SK-N-SH treated with all-trans-retinoic acid at 6 μM for 48 hours (cell line): ENCODE data around the gene KIF13A.
"Not testable (repeated sequence)": the region's sequence is repeated elsewhere in the genome, so short reads cannot be mapped to it uniquely, and the experiment has no call there.

Experiments
- ATAC-seq: fragments of 200-7000 bp; cut with Tn5 transposase; 3 replicates; pipeline ENCODE4 v1.9.1; 2020; ENCODE audit warnings: mild to moderate bottlenecking, moderate library complexity
- ARNTL ChIP-seq: fragments of 450-650 bp; formaldehyde crosslinking; IDR thresholded peaks from 2 replicates; pipeline ENCODE4 v1.5.0; 2020; ENCODE audit warnings: low read depth, mild to moderate bottlenecking, moderate library complexity, borderline replicate concordance
- BACH2 ChIP-seq: fragments of 250-450 bp; sonication (Bioruptor Pico); IDR thresholded peaks from 2 replicates; pipeline ENCODE4 v1.9.0; 2021; ENCODE audit warnings: mild to moderate bottlenecking, borderline replicate concordance
- CSDC2 ChIP-seq: fragments of 250-450 bp; sonication (Bioruptor Pico); IDR thresholded peaks from 2 replicates; pipeline ENCODE4 v1.5.0; 2020; ENCODE audit warnings: mild to moderate bottlenecking, moderate library complexity
- ESRRG ChIP-seq: fragments of 250-450 bp; sonication (Bioruptor Pico); IDR thresholded peaks from 2 replicates; pipeline ENCODE4 v1.6.1; 2021; ENCODE audit warnings: mild to moderate bottlenecking
- ISL1 ChIP-seq: fragments of 250-450 bp; sonication (Bioruptor Pico); IDR thresholded peaks from 2 replicates; pipeline ENCODE4 v2.1.2; 2022; ENCODE audit warnings: mild to moderate bottlenecking, moderate library complexity
- OSR1 ChIP-seq: fragments of 250-450 bp; sonication (Bioruptor Pico); IDR thresholded peaks from 2 replicates; pipeline ENCODE4 v1.8.0; 2022; ENCODE audit warnings: moderate library complexity, mild to moderate bottlenecking, inconsistent platforms
- PPARA ChIP-seq: fragments of 250-450 bp; sonication (Bioruptor Pico); IDR thresholded peaks from 2 replicates; pipeline ENCODE4 v1.5.0; 2020; ENCODE audit warnings: mild to moderate bottlenecking, borderline replicate concordance
- RARB ChIP-seq: fragments of 250-450 bp; sonication (Bioruptor Pico); IDR thresholded peaks from 2 replicates; pipeline ENCODE4 v1.8.0; 2021; ENCODE audit warnings: mild to moderate bottlenecking, moderate library complexity
- SNAI2 ChIP-seq: fragments of 250-450 bp; sonication (Bioruptor Pico); IDR thresholded peaks from 2 replicates; pipeline ENCODE4 v1.5.0; 2020; ENCODE audit warnings: mild to moderate bottlenecking, moderate library complexity
- TCF4 ChIP-seq: fragments of 250-450 bp; sonication (Bioruptor Pico); IDR thresholded peaks from 2 replicates; pipeline ENCODE4 v1.8.0; 2021; ENCODE audit warnings: mild to moderate bottlenecking, moderate library complexity, borderline replicate concordance
- TOX ChIP-seq: fragments of 250-450 bp; sonication (Bioruptor Pico); IDR thresholded peaks from 2 replicates; pipeline ENCODE4 v1.8.0; 2021; ENCODE audit warnings: mild to moderate bottlenecking, moderate library complexity, borderline replicate concordance
- ZC3H10 ChIP-seq: fragments of 250-450 bp; sonication (Bioruptor Pico); IDR thresholded peaks from 2 replicates; pipeline ENCODE4 v1.5.1; 2021; ENCODE audit warnings: mild to moderate bottlenecking, moderate library complexity
- ZFP3 ChIP-seq: fragments of 250-450 bp; sonication (Bioruptor Pico); IDR thresholded peaks from 2 replicates; pipeline ENCODE4 v1.5.0; 2020; ENCODE audit warnings: mild to moderate bottlenecking, moderate library complexity
- ZFP30 ChIP-seq: fragments of 450-650 bp; formaldehyde crosslinking; IDR thresholded peaks from 2 replicates; pipeline ENCODE4 v1.5.0; 2022; ENCODE audit warnings: mild to moderate bottlenecking, moderate library complexity
- ZNF565 ChIP-seq: fragments of 450-650 bp; formaldehyde crosslinking; conservative IDR thresholded peaks from 2 replicates; pipeline ENCODE4 v1.5.0; 2020; ENCODE audit warnings: low read depth, mild to moderate bottlenecking, moderate library complexity
- ZNF70 ChIP-seq: fragments of 450-650 bp; formaldehyde crosslinking; IDR thresholded peaks from 2 replicates; pipeline ENCODE4 v1.5.0; 2020; ENCODE audit warnings: mild to moderate bottlenecking, moderate library complexity
- ZNF8 ChIP-seq: fragments of 450-650 bp; formaldehyde crosslinking; IDR thresholded peaks from 2 replicates; pipeline ENCODE4 v1.5.0; 2020; ENCODE audit warnings: mild to moderate bottlenecking, moderate library complexity
- TF ChIP-seq, protein P1 (sequence below): fragments of 250-450 bp; sonication (Bioruptor Pico); IDR thresholded peaks from 2 replicates; pipeline ENCODE4 v1.5.0; 2020; ENCODE audit warnings: mild to moderate bottlenecking, moderate library complexity
- TF ChIP-seq, protein P2 (sequence below): fragments of 250-450 bp; sonication (Bioruptor Pico); IDR thresholded peaks from 2 replicates; pipeline ENCODE4 v1.5.1; 2021; ENCODE audit warnings: mild to moderate bottlenecking, moderate library complexity
- TF ChIP-seq, protein P3 (sequence below): fragments of 250-450 bp; sonication (Bioruptor Pico); IDR thresholded peaks from 2 replicates; pipeline ENCODE4 v1.8.0; 2020; ENCODE audit warnings: mild to moderate bottlenecking, moderate library complexity, borderline replicate concordance
- TF ChIP-seq, protein P4 (sequence below): fragments of 250-450 bp; sonication (Bioruptor Pico); IDR thresholded peaks from 2 replicates; pipeline ENCODE4 v1.8.0; 2021; ENCODE audit warnings: low read depth, mild to moderate bottlenecking, moderate library complexity, borderline replicate concordance

Gene KIF13A

DNA sequence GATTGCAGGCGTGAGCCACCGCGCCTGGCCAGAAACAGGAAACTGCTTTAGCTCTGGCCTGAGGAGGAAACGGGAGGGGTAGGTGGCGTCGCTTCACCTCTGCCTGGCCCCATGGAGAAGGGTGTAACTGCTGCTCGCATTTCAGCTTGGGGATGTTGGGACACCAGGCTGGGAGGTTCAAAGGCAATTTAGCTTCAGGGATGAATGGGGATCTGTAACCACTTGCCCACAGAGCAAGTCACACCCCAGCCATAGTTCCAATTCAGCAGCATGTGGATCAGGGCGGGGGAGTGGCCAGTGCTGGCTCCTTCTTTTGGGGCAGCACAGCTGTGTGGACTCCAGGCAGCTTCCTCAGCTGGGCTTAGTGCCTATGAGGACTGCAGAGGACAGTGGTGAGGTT, 245.9 kb downstream of the KIF13A start:
- peak; percentile 27; the same call in 1 of the 3 replicates for ATAC-seq

DNA sequence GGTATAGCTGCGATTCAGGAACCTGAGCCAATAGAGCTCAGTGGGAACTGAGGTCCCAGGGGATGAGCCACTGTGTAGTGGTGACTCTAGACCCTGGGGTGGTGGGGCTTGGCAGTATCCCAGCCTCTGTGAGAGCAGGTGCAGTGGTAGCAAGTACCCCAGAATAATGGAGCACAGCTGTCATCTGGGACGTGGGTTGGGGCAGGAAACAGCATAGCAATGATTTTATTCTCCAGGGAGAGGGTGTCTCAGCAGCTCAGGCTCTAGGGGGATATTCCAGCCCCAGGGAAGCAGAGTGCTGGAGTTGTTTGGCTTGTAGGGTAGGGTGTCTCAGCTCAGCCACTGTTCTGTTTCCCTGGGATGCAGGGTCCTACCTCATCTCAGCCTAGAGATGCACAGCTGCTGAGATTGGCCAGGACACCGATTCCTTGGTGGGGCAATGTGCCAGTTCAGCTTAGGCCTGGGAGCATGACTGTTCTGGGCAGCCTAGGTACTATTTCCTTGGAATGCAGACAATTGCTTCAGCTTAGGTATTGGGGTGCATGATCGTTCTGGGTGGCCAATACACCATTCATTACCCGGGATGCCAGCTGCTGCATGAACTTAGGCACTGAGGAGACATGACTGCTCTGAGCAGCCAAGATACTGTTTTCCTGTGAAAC, 246.7 kb downstream of the KIF13A start:
- TF ChIP-seq ZNF70 (CRISPR knock-in tag) (no peak), BACH2 (no peak), ZNF8 (no peak), PPARA (CRISPR knock-in tag) (no peak), ZFP3 (CRISPR knock-in tag) (no peak), ZC3H10 (no peak), SNAI2 (CRISPR knock-in tag) (no peak), CSDC2 (no peak), TOX (CRISPR knock-in tag) (no peak)
- peak; percentile 50; the same call in 2 of the 3 replicates for ATAC-seq

More for the DNA sequence above, 245.9 kb downstream of the KIF13A start:
- TF ChIP-seq TOX (CRISPR knock-in tag) (no peak), ZNF565 (CRISPR knock-in tag) (no peak), TCF4 (no peak), ZFP3 (CRISPR knock-in tag) (no peak), ARNTL (CRISPR knock-in tag) (no peak), ZFP30 (no peak), OSR1 (CRISPR knock-in tag) (no peak), ZC3H10 (no peak), ESRRG (CRISPR knock-in tag) (no peak), RARB (CRISPR knock-in tag) (no peak), PPARA (CRISPR knock-in tag) (no peak), ZNF70 (CRISPR knock-in tag) (no peak), ZNF8 (no peak), CSDC2 (no peak)
- TF ChIP-seq, protein P1, sequence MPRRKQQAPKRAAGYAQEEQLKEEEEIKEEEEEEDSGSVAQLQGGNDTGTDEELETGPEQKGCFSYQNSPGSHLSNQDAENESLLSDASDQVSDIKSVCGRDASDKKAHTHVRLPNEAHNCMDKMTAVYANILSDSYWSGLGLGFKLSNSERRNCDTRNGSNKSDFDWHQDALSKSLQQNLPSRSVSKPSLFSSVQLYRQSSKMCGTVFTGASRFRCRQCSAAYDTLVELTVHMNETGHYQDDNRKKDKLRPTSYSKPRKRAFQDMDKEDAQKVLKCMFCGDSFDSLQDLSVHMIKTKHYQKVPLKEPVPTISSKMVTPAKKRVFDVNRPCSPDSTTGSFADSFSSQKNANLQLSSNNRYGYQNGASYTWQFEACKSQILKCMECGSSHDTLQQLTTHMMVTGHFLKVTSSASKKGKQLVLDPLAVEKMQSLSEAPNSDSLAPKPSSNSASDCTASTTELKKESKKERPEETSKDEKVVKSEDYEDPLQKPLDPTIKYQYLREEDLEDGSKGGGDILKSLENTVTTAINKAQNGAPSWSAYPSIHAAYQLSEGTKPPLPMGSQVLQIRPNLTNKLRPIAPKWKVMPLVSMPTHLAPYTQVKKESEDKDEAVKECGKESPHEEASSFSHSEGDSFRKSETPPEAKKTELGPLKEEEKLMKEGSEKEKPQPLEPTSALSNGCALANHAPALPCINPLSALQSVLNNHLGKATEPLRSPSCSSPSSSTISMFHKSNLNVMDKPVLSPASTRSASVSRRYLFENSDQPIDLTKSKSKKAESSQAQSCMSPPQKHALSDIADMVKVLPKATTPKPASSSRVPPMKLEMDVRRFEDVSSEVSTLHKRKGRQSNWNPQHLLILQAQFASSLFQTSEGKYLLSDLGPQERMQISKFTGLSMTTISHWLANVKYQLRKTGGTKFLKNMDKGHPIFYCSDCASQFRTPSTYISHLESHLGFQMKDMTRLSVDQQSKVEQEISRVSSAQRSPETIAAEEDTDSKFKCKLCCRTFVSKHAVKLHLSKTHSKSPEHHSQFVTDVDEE (CRISPR knock-in tag): no peak
- TF ChIP-seq, protein P2, sequence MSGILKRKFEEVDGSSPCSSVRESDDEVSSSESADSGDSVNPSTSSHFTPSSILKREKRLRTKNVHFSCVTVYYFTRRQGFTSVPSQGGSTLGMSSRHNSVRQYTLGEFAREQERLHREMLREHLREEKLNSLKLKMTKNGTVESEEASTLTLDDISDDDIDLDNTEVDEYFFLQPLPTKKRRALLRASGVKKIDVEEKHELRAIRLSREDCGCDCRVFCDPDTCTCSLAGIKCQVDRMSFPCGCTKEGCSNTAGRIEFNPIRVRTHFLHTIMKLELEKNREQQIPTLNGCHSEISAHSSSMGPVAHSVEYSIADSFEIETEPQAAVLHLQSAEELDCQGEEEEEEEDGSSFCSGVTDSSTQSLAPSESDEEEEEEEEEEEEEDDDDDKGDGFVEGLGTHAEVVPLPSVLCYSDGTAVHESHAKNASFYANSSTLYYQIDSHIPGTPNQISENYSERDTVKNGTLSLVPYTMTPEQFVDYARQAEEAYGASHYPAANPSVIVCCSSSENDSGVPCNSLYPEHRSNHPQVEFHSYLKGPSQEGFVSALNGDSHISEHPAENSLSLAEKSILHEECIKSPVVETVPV: no peak
- TF ChIP-seq, protein P3, sequence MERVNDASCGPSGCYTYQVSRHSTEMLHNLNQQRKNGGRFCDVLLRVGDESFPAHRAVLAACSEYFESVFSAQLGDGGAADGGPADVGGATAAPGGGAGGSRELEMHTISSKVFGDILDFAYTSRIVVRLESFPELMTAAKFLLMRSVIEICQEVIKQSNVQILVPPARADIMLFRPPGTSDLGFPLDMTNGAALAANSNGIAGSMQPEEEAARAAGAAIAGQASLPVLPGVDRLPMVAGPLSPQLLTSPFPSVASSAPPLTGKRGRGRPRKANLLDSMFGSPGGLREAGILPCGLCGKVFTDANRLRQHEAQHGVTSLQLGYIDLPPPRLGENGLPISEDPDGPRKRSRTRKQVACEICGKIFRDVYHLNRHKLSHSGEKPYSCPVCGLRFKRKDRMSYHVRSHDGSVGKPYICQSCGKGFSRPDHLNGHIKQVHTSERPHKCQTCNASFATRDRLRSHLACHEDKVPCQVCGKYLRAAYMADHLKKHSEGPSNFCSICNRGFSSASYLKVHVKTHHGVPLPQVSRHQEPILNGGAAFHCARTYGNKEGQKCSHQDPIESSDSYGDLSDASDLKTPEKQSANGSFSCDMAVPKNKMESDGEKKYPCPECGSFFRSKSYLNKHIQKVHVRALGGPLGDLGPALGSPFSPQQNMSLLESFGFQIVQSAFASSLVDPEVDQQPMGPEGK (CRISPR knock-in tag): no peak

DNA sequence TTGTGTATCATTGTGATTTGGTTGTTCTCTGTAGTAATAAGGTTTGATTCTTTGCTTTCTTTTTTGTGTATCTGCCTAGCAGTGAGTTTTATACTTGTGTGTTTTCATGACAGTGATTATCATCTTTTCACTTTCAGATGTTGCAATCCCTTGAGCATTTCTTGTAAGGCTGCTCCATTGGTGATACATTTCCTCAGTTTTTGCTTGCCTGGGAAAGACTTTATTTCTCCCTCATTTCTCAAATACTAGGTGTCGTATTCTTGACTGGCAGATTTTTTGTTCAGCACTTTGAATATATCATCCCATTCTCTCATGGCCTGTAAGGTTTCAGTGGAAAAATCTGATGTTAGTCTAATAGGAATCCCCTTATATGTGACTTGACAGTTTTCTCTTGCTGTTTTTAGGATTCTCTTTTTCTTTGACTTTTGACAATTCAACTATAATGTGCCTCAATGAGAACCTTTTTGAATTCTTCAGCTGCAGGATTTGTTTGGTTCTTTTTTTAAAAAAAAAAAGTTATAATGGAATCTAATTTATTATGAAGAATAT, 249.7 kb downstream of the KIF13A start:
- TF ChIP-seq PPARA (CRISPR knock-in tag): no peak
- TF ChIP-seq, protein P4, sequence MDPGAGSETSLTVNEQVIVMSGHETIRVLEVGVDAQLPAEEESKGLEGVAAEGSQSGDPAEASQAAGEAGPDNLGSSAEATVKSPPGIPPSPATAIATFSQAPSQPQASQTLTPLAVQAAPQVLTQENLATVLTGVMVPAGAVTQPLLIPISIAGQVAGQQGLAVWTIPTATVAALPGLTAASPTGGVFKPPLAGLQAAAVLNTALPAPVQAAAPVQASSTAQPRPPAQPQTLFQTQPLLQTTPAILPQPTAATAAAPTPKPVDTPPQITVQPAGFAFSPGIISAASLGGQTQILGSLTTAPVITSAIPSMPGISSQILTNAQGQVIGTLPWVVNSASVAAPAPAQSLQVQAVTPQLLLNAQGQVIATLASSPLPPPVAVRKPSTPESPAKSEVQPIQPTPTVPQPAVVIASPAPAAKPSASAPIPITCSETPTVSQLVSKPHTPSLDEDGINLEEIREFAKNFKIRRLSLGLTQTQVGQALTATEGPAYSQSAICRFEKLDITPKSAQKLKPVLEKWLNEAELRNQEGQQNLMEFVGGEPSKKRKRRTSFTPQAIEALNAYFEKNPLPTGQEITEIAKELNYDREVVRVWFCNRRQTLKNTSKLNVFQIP (CRISPR knock-in tag): no peak
- TF ChIP-seq, protein P2: no peak
- no peak for TF ChIP-seq ISL1 (CRISPR knock-in tag)
- no peak for TF ChIP-seq ZNF565 (CRISPR knock-in tag)
- no peak for TF ChIP-seq ZNF70 (CRISPR knock-in tag)
- no peak for TF ChIP-seq ZFP30
- TF ChIP-seq, protein P3 (CRISPR knock-in tag): no peak
- TF ChIP-seq ARNTL (CRISPR knock-in tag): no peak
- no peak for TF ChIP-seq SNAI2 (CRISPR knock-in tag)
- no peak for TF ChIP-seq TOX (CRISPR knock-in tag)
- TF ChIP-seq ESRRG (CRISPR knock-in tag): no peak
- no peak for TF ChIP-seq CSDC2
- TF ChIP-seq, all 23 proteins: peak for 0
- no peak for ATAC-seq

DNA sequence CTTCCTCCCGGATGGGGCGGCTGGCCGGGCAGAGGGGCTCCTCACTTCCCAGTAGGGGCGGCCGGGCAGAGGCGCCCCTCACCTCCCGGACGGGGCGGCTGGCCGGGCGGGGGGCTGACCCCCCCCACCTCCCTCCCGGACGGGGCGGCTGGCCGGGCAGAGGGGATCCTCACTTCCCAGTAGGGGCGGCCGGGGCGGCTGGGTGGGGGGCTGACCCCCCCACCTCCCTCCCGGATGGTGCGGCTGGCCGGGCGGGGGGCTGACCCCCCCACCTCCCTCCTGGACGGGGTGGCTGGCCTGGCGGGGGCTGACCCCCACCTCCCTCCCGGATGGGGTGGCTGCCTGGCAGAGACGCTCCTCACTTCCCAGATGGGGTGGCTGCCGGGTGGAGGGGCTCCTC, 252.1 kb downstream of the KIF13A start:
- not testable (repeated sequence) for ATAC-seq
